Vagina (tissue), 2 donors: ENCODE data around the gene MAT2A.

ENCODE experiments used
- CTCF ChIP-seq, 3 experiments: fragments of 450-650 bp in 2 of 3; fragments of 200-600 bp in 1 of 3; sonication (generic) in 1 of 3; IDR thresholded peaks; one replicate each; pipeline ENCODE4 v1.5.1; 2017 to 2019; ENCODE audit warnings: antibody characterized with exemption in 3 of 3, mild to moderate bottlenecking in 2 of 3, moderate library complexity in 2 of 3
- POLR2A ChIP-seq, 2 donors: fragments of 450-650 bp; IDR thresholded peaks; one replicate each; pipeline ENCODE4 v1.6.1; 2017; ENCODE audit warnings: antibody characterized with exemption in 2 of 2, mild to moderate bottlenecking in 2 of 2, moderate library complexity in 2 of 2

- no peak for TF ChIP-seq CTCF (IDR thresholded peaks at IDR 0.05)
- no peak for TF ChIP-seq POLR2A (IDR thresholded peaks at IDR 0.05)
These were observed 11.2 kb upstream of the MAT2A start for GRCh38 chr2:85527787-85528186.
